HCT116 (cell line): ENCODE results near the gene SIVA1. TPM values are rescaled to one million over a fixed set of nuclear protein-coding genes. Genes with fewer than 3 reads are reported as not detected.

Source experiments
- ATAC-seq: fragments of 200-7000 bp; cut with Tn5 transposase; 2 replicates; pipeline ENCODE4 v1.9.1; 2020; ENCODE audit warnings: mild to moderate bottlenecking, moderate library complexity
- BruUV-seq: library from RNA; stranded (reverse); fragments of 400-500 nt; replicated peaks from 2 replicates; lab custom pipeline; 2021; lab: Mats Ljungman, UMichigan
- CTCF ChIA-PET: fragments of 300-600 bp; sonication (Branson Sonifier 250); formaldehyde crosslinking; loops from one replicate; lab custom pipeline; 2021; ENCODE audit warnings: antibody characterized with exemption; lab: Charles Lee
- POLR2A ChIA-PET: fragments of 300-600, 350-600 bp; sonication (Branson Sonifier 250); formaldehyde crosslinking; loops from one replicate; lab custom pipeline; 2021; ENCODE audit warnings: antibody characterized with exemption; lab: Charles Lee
- RAD21 ChIA-PET, 2 experiments: fragments of 300-600 bp; sonication (Branson Sonifier 250); formaldehyde crosslinking; loops; one replicate each; lab custom pipeline; 2023; ENCODE audit warnings: low total read pairs in 2 of 2; ENCODE audit not compliant: uncharacterized antibody in 2 of 2, unreplicated experiment in 2 of 2, low non-redundant PET in 1 of 2; lab: Charles Lee
- DNase-seq: peaks from one replicate; pipeline ENCODE4 v3.0.0-alpha.2; 2010; ENCODE audit warnings: low read depth, low spot score
- H2AFZ ChIP-seq: fragments of 200-600 bp; shearing (Covaris generic), sonication (generic); 2 replicates; pipeline ENCODE4 v1.6.1; 2017; ENCODE audit warnings: low read depth, mixed run types, mixed read lengths, antibody characterized with exemption, low read length; ENCODE audit not compliant: poor library complexity, severe bottlenecking
- H3K27ac ChIP-seq: 2 replicates; pipeline ENCODE4 v1.5.1; 2012; ENCODE audit warnings: low read depth, low read length
- H3K27me3 ChIP-seq: fragments of 200-600 bp; sonication (generic); 2 replicates; pipeline ENCODE4 v1.6.1; 2016; ENCODE audit warnings: mixed run types, low read length, mixed read lengths; ENCODE audit not compliant: insufficient read depth
- H3K36me3 ChIP-seq, 2 experiments: fragments of 200-500 bp in 1 of 2; fragments of 200-600 bp in 1 of 2; sonication (Bioruptor generic) in 1 of 2; sonication (generic) in 1 of 2; 2 replicates each; pipeline versions ENCODE4 v1.5.1 to v1.6.1; 2014 to 2016; ENCODE audit warnings: low read length in 2 of 2, inconsistent platforms in 1 of 2, mixed read lengths in 1 of 2, mixed run types in 1 of 2; ENCODE audit not compliant: insufficient read depth in 2 of 2, control insufficient read depth in 1 of 2
- H3K4me1 ChIP-seq, 2 experiments: fragments of 200-600 bp in 1 of 2; sonication (generic) in 1 of 2; 2 replicates each; pipeline versions ENCODE4 v1.5.1 to v1.6.1; 2012 to 2017; ENCODE audit warnings: low read length in 2 of 2, inconsistent platforms in 1 of 2, mild to moderate bottlenecking in 1 of 2, mixed read lengths in 1 of 2, mixed run types in 1 of 2, moderate library complexity in 1 of 2; ENCODE audit not compliant: insufficient read depth in 2 of 2, control insufficient read depth in 1 of 2
- H3K4me2 ChIP-seq: fragments of 200-600 bp; sonication (generic); 2 replicates; pipeline ENCODE4 v1.6.1; 2017; ENCODE audit warnings: mixed run types, low read length, mixed read lengths
- H3K4me3 ChIP-seq, 2 experiments: fragments of 200-600 bp in 1 of 2; sonication (generic) in 1 of 2; replicated peaks in 1 of 2; 2 replicates each; pipeline ENCODE4 v1.5.1; 2011 to 2016; ENCODE audit warnings: low read length in 2 of 2, control low read depth in 1 of 2, low read depth in 1 of 2, mild to moderate bottlenecking in 1 of 2, mixed read lengths in 1 of 2, mixed run types in 1 of 2
- H3K79me2 ChIP-seq: fragments of 200-600 bp; sonication (generic); 2 replicates; pipeline ENCODE4 v1.6.1; 2017; ENCODE audit warnings: mild to moderate bottlenecking, mixed run types, low read length, moderate library complexity, mixed read lengths; ENCODE audit not compliant: insufficient read depth
- H3K9ac ChIP-seq: fragments of 200-600 bp; sonication (generic); 2 replicates; pipeline ENCODE4 v1.6.1; 2016; ENCODE audit warnings: low read length, mixed read lengths
- H3K9me2 ChIP-seq: fragments of 200-600 bp; sonication (generic), shearing (Covaris generic); 2 replicates; pipeline ENCODE4 v1.6.1; 2017; ENCODE audit warnings: mixed run types, mild to moderate bottlenecking, moderate library complexity; ENCODE audit not compliant: insufficient read depth
- H3K9me3 ChIP-seq, 2 experiments: fragments of 200-500 bp in 1 of 2; fragments of 200-600 bp in 1 of 2; sonication (Bioruptor generic) in 1 of 2; sonication (generic) in 1 of 2; 2 replicates each; pipeline ENCODE4 v1.6.1; 2014 to 2017; ENCODE audit warnings: low read length in 2 of 2, mixed read lengths in 2 of 2, inconsistent platforms in 1 of 2, low read depth in 1 of 2, mild to moderate bottlenecking in 1 of 2, mixed run types in 1 of 2, moderate library complexity in 1 of 2; ENCODE audit not compliant: control insufficient read depth in 1 of 2, insufficient read depth in 1 of 2
- H4K20me1 ChIP-seq: fragments of 200-600 bp; sonication (generic), shearing (Covaris generic); 2 replicates; pipeline ENCODE4 v1.6.1; 2017; ENCODE audit warnings: mixed run types, mild to moderate bottlenecking, moderate library complexity; ENCODE audit not compliant: insufficient read depth
- CBX3 ChIP-seq: IDR thresholded peaks from 2 replicates; pipeline ENCODE4 v1.6.1; 2012; ENCODE audit warnings: low read depth
- CEBPB ChIP-seq: IDR thresholded peaks from 2 replicates; pipeline ENCODE4 v1.6.1; 2012; ENCODE audit warnings: low read depth
- EGR1 ChIP-seq: IDR thresholded peaks from 2 replicates; pipeline ENCODE4 v1.6.1; 2012; ENCODE audit warnings: low read depth
- ELF1 ChIP-seq: IDR thresholded peaks from 2 replicates; pipeline ENCODE4 v1.6.1; 2012; ENCODE audit warnings: low read depth, borderline replicate concordance
- EZH2 ChIP-seq: fragments of 200-600 bp; sonication (generic); IDR thresholded peaks from 2 replicates; pipeline ENCODE4 v1.6.1; 2017; ENCODE audit warnings: antibody characterized with exemption, mixed run types
- EZH2phosphoT487 ChIP-seq: fragments of 200-600 bp; IDR thresholded peaks from 2 replicates; pipeline ENCODE4 v1.6.1; 2018; ENCODE audit warnings: antibody characterized with exemption, borderline replicate concordance
- FOSL1 ChIP-seq: IDR thresholded peaks from 2 replicates; pipeline ENCODE4 v1.6.1; 2012; ENCODE audit warnings: low read depth
- JUND ChIP-seq: IDR thresholded peaks from 2 replicates; pipeline ENCODE4 v1.6.1; 2012
- POLR2A ChIP-seq: IDR thresholded peaks from 2 replicates; pipeline ENCODE4 v1.7.0; 2011; ENCODE audit warnings: borderline replicate concordance; ENCODE audit not compliant: insufficient read depth, insufficient read length; ENCODE audit errors: extremely low read depth
- POLR2AphosphoS5 ChIP-seq: IDR thresholded peaks from 2 replicates; pipeline ENCODE4 v1.6.1; 2011; ENCODE audit warnings: mild to moderate bottlenecking, low read depth, low read length, moderate library complexity
- SIN3A ChIP-seq: IDR thresholded peaks from 2 replicates; pipeline ENCODE4 v1.6.1; 2012; ENCODE audit warnings: low read depth
- SP1 ChIP-seq: IDR thresholded peaks from 2 replicates; pipeline ENCODE4 v1.6.1; 2012; ENCODE audit warnings: low read depth
- SRF ChIP-seq: IDR thresholded peaks from 2 replicates; pipeline ENCODE4 v1.6.1; 2012; ENCODE audit warnings: low read depth
- YY1 ChIP-seq: IDR thresholded peaks from 2 replicates; pipeline ENCODE4 v1.6.1; 2011; ENCODE audit warnings: low read length, low read depth, moderate library complexity, mild to moderate bottlenecking; ENCODE audit not compliant: insufficient replicate concordance; ENCODE audit errors: extremely low read depth
- ZFX ChIP-seq: fragments of 450-650 bp; IDR thresholded peaks from 2 replicates; pipeline ENCODE4 v1.6.1; 2017
- intact Hi-C: fragments of 100-400 bp; cut with micrococcal nuclease; formaldehyde crosslinking; loops from 2 replicates; pipeline ENCODE4 v1.10.0; 2022
- total RNA-seq: library from RNA; stranded (reverse); gene quantifications from one replicate; pipeline ENCODE4 v1.2.1, GENCODE V29; 2021; ENCODE audit not compliant: unreplicated experiment
- TF ChIP-seq, protein P1 (sequence below): IDR thresholded peaks from 2 replicates; pipeline ENCODE4 v1.6.1; 2012
- TF ChIP-seq, protein P2 (sequence below): IDR thresholded peaks from 2 replicates; pipeline ENCODE4 v1.6.1; 2012; ENCODE audit warnings: low read depth
- TF ChIP-seq, protein P3 (sequence below): IDR thresholded peaks from 2 replicates; pipeline ENCODE4 v1.6.1; 2012
- TF ChIP-seq, protein P4 (sequence below): IDR thresholded peaks from 2 replicates; pipeline ENCODE4 v1.6.1; 2011; ENCODE audit warnings: mild to moderate bottlenecking, low read length, moderate library complexity; ENCODE audit not compliant: insufficient replicate concordance; ENCODE audit errors: extremely low read depth
- TF ChIP-seq, protein P5 (sequence below), 3 experiments: fragments of 200-600 bp in 1 of 3; sonication (generic) in 1 of 3; IDR thresholded peaks in 2 of 3; conservative IDR thresholded peaks in 1 of 3; 2 replicates each; pipeline ENCODE4 v1.5.1; 2012 to 2017; ENCODE audit warnings: low read depth in 2 of 3, low read length in 2 of 3, antibody characterized with exemption in 1 of 3, borderline replicate concordance in 1 of 3, control low read depth in 1 of 3, mild to moderate bottlenecking in 1 of 3, mixed read lengths in 1 of 3, mixed run types in 1 of 3, moderate library complexity in 1 of 3; ENCODE audit not compliant: insufficient read depth in 1 of 3

Gene SIVA1
- total RNA-seq, 1 experiment from 2014 or later, result 141 TPM

DNA sequence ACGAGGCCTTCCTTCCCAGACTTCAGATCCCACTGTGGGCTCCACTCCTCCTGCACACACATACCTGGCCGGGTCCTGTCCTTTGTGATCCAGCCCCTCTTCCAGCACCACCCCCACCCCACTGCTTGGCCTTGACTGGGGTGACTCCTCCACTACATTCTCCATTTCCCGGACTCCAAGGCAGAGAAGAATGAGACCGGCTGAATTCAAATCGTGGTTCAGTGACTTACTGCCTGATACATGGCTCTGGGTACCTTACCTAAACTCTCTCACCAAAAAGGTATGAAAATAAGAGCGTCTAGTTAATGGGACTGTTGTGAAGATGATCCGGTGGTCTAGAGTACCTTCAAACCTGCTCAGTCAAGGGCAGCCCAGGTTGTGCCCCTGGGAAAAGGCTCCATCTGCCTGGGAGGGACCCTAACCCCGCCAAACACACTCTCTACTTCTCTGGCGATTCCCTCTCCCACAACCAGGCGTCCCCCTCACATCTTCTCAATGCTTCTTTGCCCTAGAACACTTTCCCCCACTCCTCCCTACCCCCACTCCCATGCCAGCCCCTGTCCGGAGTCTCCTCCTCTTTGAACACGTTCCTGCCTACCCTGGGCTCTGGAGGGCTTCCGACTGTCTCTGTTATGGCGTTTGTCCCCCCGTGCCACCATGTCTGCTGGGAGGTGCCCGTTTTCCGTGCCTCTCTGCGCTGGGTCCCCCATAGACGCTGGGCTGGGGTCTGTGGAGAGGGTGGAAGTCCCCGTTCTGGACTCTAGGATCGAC lies 46.5 kb downstream of the SIVA1 start:
- ChIA-PET RAD21 (no interaction called here), POLR2A (interaction anchor here (0.6 kb wide), 1 partner anchor 33 kb away, joined by 4 read pairs; no protein-coding TSS in a partner anchor), CTCF (no interaction called here)
- Histone ChIP-seq H4K20me1 (no peaks in the 10 kb centered on the region), H3K9me3 (no peaks in the 10 kb centered on the region), H3K27me3 (no peaks in the 10 kb centered on the region), H2AFZ (no peak overlapping the region), H3K4me3 (0 out of 4 replicates have a peak overlapping the region, but pooled peaks of 1 of the 2 experiments have one; percentile 20), H3K27ac (no peak overlapping the region; the same call in 1 of the 2 replicates), H3K79me2 (peaks cover 6% of the 10 kb centered on the region), H3K4me2 (peak overlapping the region; percentile 51), H3K9ac (no peak overlapping the region), H3K4me1 (peaks cover 24 to 45% of the 10 kb centered on the region in 2 experiments), H3K9me2 (no peaks in the 10 kb centered on the region), H3K36me3 (no peaks in the 10 kb centered on the region; a peak in 1 of 4 replicates)
- no TSS peak for BruUV-seq
- TF ChIP-seq, protein P1, sequence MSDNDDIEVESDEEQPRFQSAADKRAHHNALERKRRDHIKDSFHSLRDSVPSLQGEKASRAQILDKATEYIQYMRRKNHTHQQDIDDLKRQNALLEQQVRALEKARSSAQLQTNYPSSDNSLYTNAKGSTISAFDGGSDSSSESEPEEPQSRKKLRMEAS, result no peak
- TF ChIP-seq YY1 (no peak), POLR2AphosphoS5 (no peak), SRF (no peak), SIN3A (no peak), EZH2 (no peak), ELF1 (no peak), FOSL1 (no peak), CEBPB (no peak), EGR1 (no peak), POLR2A (no peak), ZFX (no peak), JUND (no peak), CBX3 (no peak), EZH2phosphoT487 (no peak), SP1 (no peak)
- TF ChIP-seq, protein P2, sequence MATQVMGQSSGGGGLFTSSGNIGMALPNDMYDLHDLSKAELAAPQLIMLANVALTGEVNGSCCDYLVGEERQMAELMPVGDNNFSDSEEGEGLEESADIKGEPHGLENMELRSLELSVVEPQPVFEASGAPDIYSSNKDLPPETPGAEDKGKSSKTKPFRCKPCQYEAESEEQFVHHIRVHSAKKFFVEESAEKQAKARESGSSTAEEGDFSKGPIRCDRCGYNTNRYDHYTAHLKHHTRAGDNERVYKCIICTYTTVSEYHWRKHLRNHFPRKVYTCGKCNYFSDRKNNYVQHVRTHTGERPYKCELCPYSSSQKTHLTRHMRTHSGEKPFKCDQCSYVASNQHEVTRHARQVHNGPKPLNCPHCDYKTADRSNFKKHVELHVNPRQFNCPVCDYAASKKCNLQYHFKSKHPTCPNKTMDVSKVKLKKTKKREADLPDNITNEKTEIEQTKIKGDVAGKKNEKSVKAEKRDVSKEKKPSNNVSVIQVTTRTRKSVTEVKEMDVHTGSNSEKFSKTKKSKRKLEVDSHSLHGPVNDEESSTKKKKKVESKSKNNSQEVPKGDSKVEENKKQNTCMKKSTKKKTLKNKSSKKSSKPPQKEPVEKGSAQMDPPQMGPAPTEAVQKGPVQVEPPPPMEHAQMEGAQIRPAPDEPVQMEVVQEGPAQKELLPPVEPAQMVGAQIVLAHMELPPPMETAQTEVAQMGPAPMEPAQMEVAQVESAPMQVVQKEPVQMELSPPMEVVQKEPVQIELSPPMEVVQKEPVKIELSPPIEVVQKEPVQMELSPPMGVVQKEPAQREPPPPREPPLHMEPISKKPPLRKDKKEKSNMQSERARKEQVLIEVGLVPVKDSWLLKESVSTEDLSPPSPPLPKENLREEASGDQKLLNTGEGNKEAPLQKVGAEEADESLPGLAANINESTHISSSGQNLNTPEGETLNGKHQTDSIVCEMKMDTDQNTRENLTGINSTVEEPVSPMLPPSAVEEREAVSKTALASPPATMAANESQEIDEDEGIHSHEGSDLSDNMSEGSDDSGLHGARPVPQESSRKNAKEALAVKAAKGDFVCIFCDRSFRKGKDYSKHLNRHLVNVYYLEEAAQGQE, result no peak
- TF ChIP-seq, protein P3, sequence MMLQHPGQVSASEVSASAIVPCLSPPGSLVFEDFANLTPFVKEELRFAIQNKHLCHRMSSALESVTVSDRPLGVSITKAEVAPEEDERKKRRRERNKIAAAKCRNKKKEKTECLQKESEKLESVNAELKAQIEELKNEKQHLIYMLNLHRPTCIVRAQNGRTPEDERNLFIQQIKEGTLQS, result no peak
- TF ChIP-seq, protein P4, sequence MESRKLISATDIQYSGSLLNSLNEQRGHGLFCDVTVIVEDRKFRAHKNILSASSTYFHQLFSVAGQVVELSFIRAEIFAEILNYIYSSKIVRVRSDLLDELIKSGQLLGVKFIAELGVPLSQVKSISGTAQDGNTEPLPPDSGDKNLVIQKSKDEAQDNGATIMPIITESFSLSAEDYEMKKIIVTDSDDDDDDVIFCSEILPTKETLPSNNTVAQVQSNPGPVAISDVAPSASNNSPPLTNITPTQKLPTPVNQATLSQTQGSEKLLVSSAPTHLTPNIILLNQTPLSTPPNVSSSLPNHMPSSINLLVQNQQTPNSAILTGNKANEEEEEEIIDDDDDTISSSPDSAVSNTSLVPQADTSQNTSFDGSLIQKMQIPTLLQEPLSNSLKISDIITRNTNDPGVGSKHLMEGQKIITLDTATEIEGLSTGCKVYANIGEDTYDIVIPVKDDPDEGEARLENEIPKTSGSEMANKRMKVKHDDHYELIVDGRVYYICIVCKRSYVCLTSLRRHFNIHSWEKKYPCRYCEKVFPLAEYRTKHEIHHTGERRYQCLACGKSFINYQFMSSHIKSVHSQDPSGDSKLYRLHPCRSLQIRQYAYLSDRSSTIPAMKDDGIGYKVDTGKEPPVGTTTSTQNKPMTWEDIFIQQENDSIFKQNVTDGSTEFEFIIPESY, result no peak
- TF ChIP-seq, protein P5, sequence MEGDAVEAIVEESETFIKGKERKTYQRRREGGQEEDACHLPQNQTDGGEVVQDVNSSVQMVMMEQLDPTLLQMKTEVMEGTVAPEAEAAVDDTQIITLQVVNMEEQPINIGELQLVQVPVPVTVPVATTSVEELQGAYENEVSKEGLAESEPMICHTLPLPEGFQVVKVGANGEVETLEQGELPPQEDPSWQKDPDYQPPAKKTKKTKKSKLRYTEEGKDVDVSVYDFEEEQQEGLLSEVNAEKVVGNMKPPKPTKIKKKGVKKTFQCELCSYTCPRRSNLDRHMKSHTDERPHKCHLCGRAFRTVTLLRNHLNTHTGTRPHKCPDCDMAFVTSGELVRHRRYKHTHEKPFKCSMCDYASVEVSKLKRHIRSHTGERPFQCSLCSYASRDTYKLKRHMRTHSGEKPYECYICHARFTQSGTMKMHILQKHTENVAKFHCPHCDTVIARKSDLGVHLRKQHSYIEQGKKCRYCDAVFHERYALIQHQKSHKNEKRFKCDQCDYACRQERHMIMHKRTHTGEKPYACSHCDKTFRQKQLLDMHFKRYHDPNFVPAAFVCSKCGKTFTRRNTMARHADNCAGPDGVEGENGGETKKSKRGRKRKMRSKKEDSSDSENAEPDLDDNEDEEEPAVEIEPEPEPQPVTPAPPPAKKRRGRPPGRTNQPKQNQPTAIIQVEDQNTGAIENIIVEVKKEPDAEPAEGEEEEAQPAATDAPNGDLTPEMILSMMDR (IDR thresholded peaks at IDR 0.05 in 2 of 3, conservative IDR thresholded peaks at IDR 0.05 in 1 of 3; ENCODE audit: borderline replicate concordance in 1 of 3, insufficient read depth in 1 of 3, low read depth in 2 of 3, low read length in 2 of 3), result no peak
- DNase-seq, result no peak
- intact Hi-C loops, result no loop called here
- ATAC-seq, result no peak
